BJ (cell line): Measurements from ENCODE around the gene CISD2. TPM values are rescaled to one million over a fixed set of nuclear protein-coding genes. Genes with fewer than 3 reads are reported as not detected.

Experiments
- CTCF ChIA-PET: fragments of 350-600 bp; formaldehyde crosslinking; extraction: SDS; loops from one replicate; lab custom pipeline; 2021; ENCODE audit warnings: antibody characterized with exemption, inconsistent platforms; lab: Yijun Ruan, JAX
- POLR2A ChIA-PET: fragments of 300-600 bp; sonication (Branson Sonifier 250); formaldehyde crosslinking; extraction: SDS; loops from one replicate; lab custom pipeline; 2021; ENCODE audit warnings: antibody characterized with exemption; lab: Charles Lee
- DNase-seq: peaks from one replicate; pipeline ENCODE4 v3.0.0-alpha.2; 2011; ENCODE audit warnings: low read depth
- H3K27me3 ChIP-seq: 2 replicates; pipeline ENCODE4 v1.6.0; 2011; ENCODE audit warnings: low read length; ENCODE audit not compliant: control insufficient read depth, insufficient read depth
- H3K36me3 ChIP-seq: 2 replicates; pipeline ENCODE4 v1.5.1; 2011; ENCODE audit warnings: low read length; ENCODE audit not compliant: control insufficient read depth, insufficient read depth
- H3K4me3 ChIP-seq: 2 replicates; pipeline ENCODE4 v1.5.1; 2011; ENCODE audit warnings: low read depth, mild to moderate bottlenecking, control low read depth, low read length
- polyA plus RNA-seq: library from polyadenylated mRNA; depleted of rRNA; stranded (reverse); fragments of >200 nt; gene quantifications from 2 replicates; pipeline ENCODE4 v1.2.3, GENCODE V29; 2011
- TF ChIP-seq, protein P1 (sequence below): IDR thresholded peaks from 2 replicates; pipeline ENCODE4 v1.5.1; 2011; ENCODE audit warnings: low read depth, mild to moderate bottlenecking, control low read depth, inconsistent platforms, low read length, moderate library complexity; ENCODE audit not compliant: insufficient read depth

Gene CISD2
- polyA plus RNA-seq, 1 experiment = 23.0 TPM

DNA sequence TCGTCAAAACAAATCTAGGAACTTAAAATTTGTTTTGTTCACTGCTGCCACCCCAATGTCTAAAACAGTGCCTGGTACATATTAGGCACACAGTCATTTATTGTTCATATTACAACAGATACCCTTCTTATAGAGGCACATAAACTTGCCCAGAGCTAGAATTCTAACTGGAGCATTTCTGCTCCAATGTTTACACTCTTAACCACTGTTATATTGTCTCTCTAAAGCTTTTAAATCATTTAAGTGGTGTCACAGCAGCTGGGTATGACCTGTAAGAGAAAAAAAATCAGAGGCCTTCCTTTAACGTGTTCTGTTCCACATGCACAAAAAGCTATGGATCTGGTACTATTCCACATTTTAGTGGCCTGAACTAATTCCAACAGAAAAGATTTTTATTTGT is 44.4 kb upstream of the CISD2 start:
- CTCF ChIA-PET = interaction anchor here (0.9 to 1.1 kb wide), 2 partner anchors 13 to 21 kb away, joined by 3 read pairs; no protein-coding TSS in a partner anchor
- POLR2A ChIA-PET = no interaction called here
- DNase-seq = no peak

GRCh38 chr4:102825261-102826091 is 43.3 kb upstream of the CISD2 start:
- Histone ChIP-seq H3K36me3 (peaks cover 1% of the 10 kb centered on the region; the same call in 1 of the 2 replicates), H3K27me3 (no peaks in the 10 kb centered on the region), H3K4me3 (peak overlapping the region; percentile 70)
- ChIA-PET CTCF (interaction anchor here (1.0 to 1.4 kb wide), 3 partner anchors 13 to 267 kb away, joined by 3 to 4 read pairs (median 4); no protein-coding TSS in a partner anchor), POLR2A (interaction anchor here (0.7 kb wide), 1 partner anchor 197 kb away, joined by 3 read pairs; no protein-coding TSS in a partner anchor)
- TF ChIP-seq, protein P1, sequence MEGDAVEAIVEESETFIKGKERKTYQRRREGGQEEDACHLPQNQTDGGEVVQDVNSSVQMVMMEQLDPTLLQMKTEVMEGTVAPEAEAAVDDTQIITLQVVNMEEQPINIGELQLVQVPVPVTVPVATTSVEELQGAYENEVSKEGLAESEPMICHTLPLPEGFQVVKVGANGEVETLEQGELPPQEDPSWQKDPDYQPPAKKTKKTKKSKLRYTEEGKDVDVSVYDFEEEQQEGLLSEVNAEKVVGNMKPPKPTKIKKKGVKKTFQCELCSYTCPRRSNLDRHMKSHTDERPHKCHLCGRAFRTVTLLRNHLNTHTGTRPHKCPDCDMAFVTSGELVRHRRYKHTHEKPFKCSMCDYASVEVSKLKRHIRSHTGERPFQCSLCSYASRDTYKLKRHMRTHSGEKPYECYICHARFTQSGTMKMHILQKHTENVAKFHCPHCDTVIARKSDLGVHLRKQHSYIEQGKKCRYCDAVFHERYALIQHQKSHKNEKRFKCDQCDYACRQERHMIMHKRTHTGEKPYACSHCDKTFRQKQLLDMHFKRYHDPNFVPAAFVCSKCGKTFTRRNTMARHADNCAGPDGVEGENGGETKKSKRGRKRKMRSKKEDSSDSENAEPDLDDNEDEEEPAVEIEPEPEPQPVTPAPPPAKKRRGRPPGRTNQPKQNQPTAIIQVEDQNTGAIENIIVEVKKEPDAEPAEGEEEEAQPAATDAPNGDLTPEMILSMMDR = no peak
- DNase-seq = peak; percentile 49

More for the DNA sequence above, 44.4 kb upstream of the CISD2 start:
- TF ChIP-seq, protein P1 = no peak
- Histone ChIP-seq H3K36me3 (peaks cover 1% of the 10 kb centered on the region; the same call in 1 of the 2 replicates), H3K4me3 (peak overlapping the region; percentile 70), H3K27me3 (no peaks in the 10 kb centered on the region)

GRCh38 chr4:102826105-102826889 is 42.5 kb upstream of the CISD2 start:
- no peaks in the 10 kb centered on the region for H3K27me3 ChIP-seq
- DNase-seq = no peak
- peak overlapping the region; percentile 70 for H3K4me3 ChIP-seq
- POLR2A ChIA-PET = interaction anchor here (0.5 to 0.7 kb wide), 2 partner anchors 198 to 258 kb away, joined by 3 read pairs; no protein-coding TSS in a partner anchor
- peaks cover 1% of the 10 kb centered on the region; the same call in 1 of the 2 replicates for H3K36me3 ChIP-seq
- TF ChIP-seq, protein P1 = no peak
- CTCF ChIA-PET = interaction anchor here (1.2 to 1.4 kb wide), 2 partner anchors 14 to 206 kb away, joined by 3 to 4 read pairs; no protein-coding TSS in a partner anchor

- TF ChIP-seq, protein P1 = peak; percentile 19; the same call in 1 of the 2 replicates
- POLR2A ChIA-PET = interaction anchor here (0.5 to 1.8 kb wide), 5 partner anchors 11 to 259 kb away, joined by 3 to 10 read pairs (median 3); partner anchors contain the start of gene CISD2
- Histone ChIP-seq H3K36me3 (peaks cover 1% of the 10 kb centered on the region; the same call in 1 of the 2 replicates), H3K27me3 (no peaks in the 10 kb centered on the region), H3K4me3 (peak within 1 kb of the TSS; percentile 70)
- peak; percentile 57 for DNase-seq
- CTCF ChIA-PET = interaction anchor here (2.3 to 2.7 kb wide), 2 partner anchors 10 to 41 kb away, joined by 8 to 9 read pairs; partner anchors contain the start of gene CISD2
Measured at GRCh38 chr4:102826890-102827673, 41.7 kb upstream of the CISD2 start, which contains the start of gene UBE2D3. Gene UBE2D3, minus strand, starts transcription at chr4:102827551. Its CDS starts 1,043 bp downstream, at chr4:102826508.
